MM.1S (cell line): ENCODE measurements around the gene PHTF1.
"Not testable (repeated sequence)": the region's sequence is repeated elsewhere in the genome, so short reads cannot be mapped to it uniquely, and the experiment has no call there.

Experiments used
- CTCF ChIP-seq: fragments of 300-600 bp; sonication (generic); IDR thresholded peaks from 2 replicates; pipeline ENCODE4 v1.5.1; 2016; ENCODE audit warnings: antibody characterized with exemption, low read length, mixed read lengths
- EZH2 ChIP-seq: fragments of 300-600 bp; sonication (generic); optimal IDR thresholded peaks from 2 replicates; pipeline ENCODE3; 2017; ENCODE audit warnings: low read depth, mild to moderate bottlenecking, antibody characterized with exemption, low read length, mixed read lengths

GRCh38 chr1:113753333-113753732 is 6.0 kb downstream of the PHTF1 start:
- not testable (repeated sequence) for TF ChIP-seq CTCF, EZH2
